GM23338 (cell line): Measurements from ENCODE around the gene UBL3. TPM values are rescaled to one million over a fixed set of nuclear protein-coding genes. Genes with fewer than 3 reads are reported as not detected.

Source experiments
- ATAC-seq: fragments of 200-7000 bp; cut with Tn5 transposase; 3 replicates; pipeline ENCODE4 v1.9.1; 2020
- DNase-seq: peaks from one replicate; pipeline ENCODE4 v3.0.0-alpha.2; 2015; ENCODE audit warnings: low spot score
- H2AFZ ChIP-seq: fragments of 200-600 bp; sonication (generic); 2 replicates; pipeline ENCODE4 v1.8.0; 2016; ENCODE audit warnings: antibody characterized with exemption, mild to moderate bottlenecking, moderate library complexity
- H3F3A ChIP-seq: fragments of 200-600 bp; sonication (generic); replicated peaks from 2 replicates; pipeline ENCODE4 v1.8.0; 2017; ENCODE audit warnings: antibody characterized with exemption, mixed run types, low read depth
- H3K27ac ChIP-seq: fragments of 200-600 bp; sonication (generic); 2 replicates; pipeline ENCODE4 v1.6.1; 2016; ENCODE audit warnings: low read depth
- H3K27me3 ChIP-seq: fragments of 200-600 bp; sonication (generic); 2 replicates; pipeline ENCODE4 v1.8.0; 2016; ENCODE audit warnings: mild to moderate bottlenecking, mixed run types, moderate library complexity; ENCODE audit not compliant: insufficient read depth
- H3K36me3 ChIP-seq: fragments of 200-600 bp; sonication (generic); 2 replicates; pipeline ENCODE4 v1.8.0; 2016; ENCODE audit warnings: mild to moderate bottlenecking; ENCODE audit not compliant: insufficient read depth
- H3K4me1 ChIP-seq: fragments of 200-600 bp; sonication (generic); 2 replicates; pipeline ENCODE4 v1.8.0; 2016; ENCODE audit warnings: mild to moderate bottlenecking, moderate library complexity; ENCODE audit not compliant: insufficient read depth
- H3K4me2 ChIP-seq: fragments of 200-600 bp; sonication (generic); 2 replicates; pipeline ENCODE4 v1.7.1; 2017; ENCODE audit warnings: mixed run types
- H3K4me3 ChIP-seq: fragments of 200-600 bp; sonication (generic); 2 replicates; pipeline ENCODE4 v1.6.1; 2016; ENCODE audit warnings: mixed run types
- H3K79me2 ChIP-seq: fragments of 200-600 bp; sonication (generic); replicated peaks from 2 replicates; pipeline ENCODE4 v1.8.0; 2017; ENCODE audit warnings: mild to moderate bottlenecking; ENCODE audit not compliant: insufficient read depth
- H3K9me2 ChIP-seq: fragments of 200-600 bp; sonication (generic); 2 replicates; pipeline ENCODE4 v1.8.0; 2017; ENCODE audit not compliant: insufficient read depth
- H4K20me1 ChIP-seq: fragments of 200-600 bp; sonication (generic); replicated peaks from 2 replicates; pipeline ENCODE4 v1.8.0; 2017; ENCODE audit warnings: mild to moderate bottlenecking; ENCODE audit not compliant: insufficient read depth
- H3K27ac Mint-ChIP-seq: 2 replicates; pipeline ENCODE4 v1.8.0; 2020; ENCODE audit warnings: inconsistent platforms, mild to moderate bottlenecking, moderate library complexity, mixed read lengths
- H3K27me3 Mint-ChIP-seq: 3 replicates; pipeline ENCODE4 v1.8.0; 2022; ENCODE audit warnings: low read depth, mild to moderate bottlenecking, moderate library complexity, mixed read lengths, inconsistent platforms; ENCODE audit not compliant: insufficient read depth, poor library complexity
- H3K36me3 Mint-ChIP-seq: 3 replicates; pipeline ENCODE4 v1.8.0; 2021; ENCODE audit warnings: low read depth, mild to moderate bottlenecking, inconsistent platforms, moderate library complexity, mixed read lengths
- H3K4me1 Mint-ChIP-seq: 3 replicates; pipeline ENCODE4 v1.8.0; 2020; ENCODE audit warnings: mild to moderate bottlenecking, inconsistent platforms, mixed read lengths
- H3K4me3 Mint-ChIP-seq: 3 replicates; pipeline ENCODE4 v1.8.0; 2021; ENCODE audit warnings: moderate library complexity, mild to moderate bottlenecking, inconsistent platforms, mixed read lengths
- H3K9me3 Mint-ChIP-seq: 3 replicates; pipeline ENCODE4 v1.8.0; 2020; ENCODE audit warnings: moderate library complexity, mild to moderate bottlenecking, inconsistent platforms, mixed read lengths
- EZH2 ChIP-seq: fragments of 200-600 bp; sonication (generic); IDR thresholded peaks from one replicate; pipeline ENCODE4 v1.8.0; 2017; ENCODE audit warnings: antibody characterized with exemption, mild to moderate bottlenecking, low read depth; ENCODE audit not compliant: unreplicated experiment
- EZH2phosphoT487 ChIP-seq: fragments of 200-600 bp; sonication (generic); IDR thresholded peaks from one replicate; pipeline ENCODE4 v1.8.1; 2018; ENCODE audit warnings: antibody characterized with exemption; ENCODE audit not compliant: unreplicated experiment
- JUNB ChIP-seq: IDR thresholded peaks from one replicate; pipeline ENCODE4 v1.6.1; 2016; ENCODE audit warnings: antibody characterized with exemption; ENCODE audit not compliant: unreplicated experiment
- POLR2AphosphoS5 ChIP-seq: IDR thresholded peaks from 2 replicates; pipeline ENCODE4 v1.6.1; 2016; ENCODE audit warnings: antibody characterized with exemption, low read depth
- STAT1 ChIP-seq: IDR thresholded peaks from one replicate; pipeline ENCODE4 v1.6.1; 2016; ENCODE audit warnings: antibody characterized with exemption; ENCODE audit not compliant: unreplicated experiment
- polyA plus RNA-seq: library from polyadenylated mRNA; unstranded; fragments of >200 nt; fragmentation: Nextera tagmentation; extraction: Ambion mirVana; gene quantifications from 2 replicates; pipeline ENCODE4 v1.2.1, GENCODE V29; 2016
- total RNA-seq: library from RNA; depleted of rRNA; stranded (reverse); fragments of >200 nt; shearing (Covaris generic); gene quantifications from 2 replicates; pipeline ENCODE4 v1.2.3, GENCODE V29; 2014
- TF ChIP-seq, protein P1 (sequence below): fragments of 250-450 bp; sonication (Bioruptor Pico); IDR thresholded peaks from 2 replicates; pipeline ENCODE4 v1.5.0; 2020; ENCODE audit warnings: mild to moderate bottlenecking, moderate library complexity
- TF ChIP-seq, protein P2 (sequence below): IDR thresholded peaks from 2 replicates; pipeline ENCODE4 v1.6.1; 2016; ENCODE audit warnings: antibody characterized with exemption
- TF ChIP-seq, protein P3 (sequence below), 2 experiments: fragments of 200-600 bp in 1 of 2; sonication (generic) in 1 of 2; conservative IDR thresholded peaks; 2 replicates each; pipeline versions ENCODE4 v1.5.1 to v1.6.1; 2016 to 2017; ENCODE audit warnings: antibody characterized with exemption in 2 of 2, low read depth in 2 of 2, mild to moderate bottlenecking in 2 of 2, moderate library complexity in 1 of 2

The UBL3 gene
- total and polyA plus RNA-seq, 2 experiments from 2014 or later = 9.7 to 21.1 TPM

DNA sequence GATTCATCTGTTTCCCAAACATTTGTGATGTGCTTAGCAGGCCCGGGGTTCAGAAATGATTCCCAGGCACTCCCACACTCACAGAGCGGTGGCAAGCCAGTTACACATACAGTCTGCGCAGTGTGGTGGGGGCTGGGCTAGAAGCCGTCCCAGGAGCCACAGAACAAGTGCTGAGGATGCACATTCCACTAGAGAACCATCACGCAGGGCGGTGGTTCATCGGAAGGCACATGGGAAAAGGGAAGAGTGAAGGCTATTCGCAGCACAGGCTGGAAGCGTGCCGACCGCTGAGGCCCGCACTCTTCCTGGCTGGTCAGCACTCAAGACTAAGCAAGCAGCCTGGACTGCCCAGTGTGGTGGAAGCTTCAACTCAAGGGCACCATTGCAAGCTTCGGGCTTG lies 128.7 kb downstream of the UBL3 start (continued):
- TF ChIP-seq, protein P1, sequence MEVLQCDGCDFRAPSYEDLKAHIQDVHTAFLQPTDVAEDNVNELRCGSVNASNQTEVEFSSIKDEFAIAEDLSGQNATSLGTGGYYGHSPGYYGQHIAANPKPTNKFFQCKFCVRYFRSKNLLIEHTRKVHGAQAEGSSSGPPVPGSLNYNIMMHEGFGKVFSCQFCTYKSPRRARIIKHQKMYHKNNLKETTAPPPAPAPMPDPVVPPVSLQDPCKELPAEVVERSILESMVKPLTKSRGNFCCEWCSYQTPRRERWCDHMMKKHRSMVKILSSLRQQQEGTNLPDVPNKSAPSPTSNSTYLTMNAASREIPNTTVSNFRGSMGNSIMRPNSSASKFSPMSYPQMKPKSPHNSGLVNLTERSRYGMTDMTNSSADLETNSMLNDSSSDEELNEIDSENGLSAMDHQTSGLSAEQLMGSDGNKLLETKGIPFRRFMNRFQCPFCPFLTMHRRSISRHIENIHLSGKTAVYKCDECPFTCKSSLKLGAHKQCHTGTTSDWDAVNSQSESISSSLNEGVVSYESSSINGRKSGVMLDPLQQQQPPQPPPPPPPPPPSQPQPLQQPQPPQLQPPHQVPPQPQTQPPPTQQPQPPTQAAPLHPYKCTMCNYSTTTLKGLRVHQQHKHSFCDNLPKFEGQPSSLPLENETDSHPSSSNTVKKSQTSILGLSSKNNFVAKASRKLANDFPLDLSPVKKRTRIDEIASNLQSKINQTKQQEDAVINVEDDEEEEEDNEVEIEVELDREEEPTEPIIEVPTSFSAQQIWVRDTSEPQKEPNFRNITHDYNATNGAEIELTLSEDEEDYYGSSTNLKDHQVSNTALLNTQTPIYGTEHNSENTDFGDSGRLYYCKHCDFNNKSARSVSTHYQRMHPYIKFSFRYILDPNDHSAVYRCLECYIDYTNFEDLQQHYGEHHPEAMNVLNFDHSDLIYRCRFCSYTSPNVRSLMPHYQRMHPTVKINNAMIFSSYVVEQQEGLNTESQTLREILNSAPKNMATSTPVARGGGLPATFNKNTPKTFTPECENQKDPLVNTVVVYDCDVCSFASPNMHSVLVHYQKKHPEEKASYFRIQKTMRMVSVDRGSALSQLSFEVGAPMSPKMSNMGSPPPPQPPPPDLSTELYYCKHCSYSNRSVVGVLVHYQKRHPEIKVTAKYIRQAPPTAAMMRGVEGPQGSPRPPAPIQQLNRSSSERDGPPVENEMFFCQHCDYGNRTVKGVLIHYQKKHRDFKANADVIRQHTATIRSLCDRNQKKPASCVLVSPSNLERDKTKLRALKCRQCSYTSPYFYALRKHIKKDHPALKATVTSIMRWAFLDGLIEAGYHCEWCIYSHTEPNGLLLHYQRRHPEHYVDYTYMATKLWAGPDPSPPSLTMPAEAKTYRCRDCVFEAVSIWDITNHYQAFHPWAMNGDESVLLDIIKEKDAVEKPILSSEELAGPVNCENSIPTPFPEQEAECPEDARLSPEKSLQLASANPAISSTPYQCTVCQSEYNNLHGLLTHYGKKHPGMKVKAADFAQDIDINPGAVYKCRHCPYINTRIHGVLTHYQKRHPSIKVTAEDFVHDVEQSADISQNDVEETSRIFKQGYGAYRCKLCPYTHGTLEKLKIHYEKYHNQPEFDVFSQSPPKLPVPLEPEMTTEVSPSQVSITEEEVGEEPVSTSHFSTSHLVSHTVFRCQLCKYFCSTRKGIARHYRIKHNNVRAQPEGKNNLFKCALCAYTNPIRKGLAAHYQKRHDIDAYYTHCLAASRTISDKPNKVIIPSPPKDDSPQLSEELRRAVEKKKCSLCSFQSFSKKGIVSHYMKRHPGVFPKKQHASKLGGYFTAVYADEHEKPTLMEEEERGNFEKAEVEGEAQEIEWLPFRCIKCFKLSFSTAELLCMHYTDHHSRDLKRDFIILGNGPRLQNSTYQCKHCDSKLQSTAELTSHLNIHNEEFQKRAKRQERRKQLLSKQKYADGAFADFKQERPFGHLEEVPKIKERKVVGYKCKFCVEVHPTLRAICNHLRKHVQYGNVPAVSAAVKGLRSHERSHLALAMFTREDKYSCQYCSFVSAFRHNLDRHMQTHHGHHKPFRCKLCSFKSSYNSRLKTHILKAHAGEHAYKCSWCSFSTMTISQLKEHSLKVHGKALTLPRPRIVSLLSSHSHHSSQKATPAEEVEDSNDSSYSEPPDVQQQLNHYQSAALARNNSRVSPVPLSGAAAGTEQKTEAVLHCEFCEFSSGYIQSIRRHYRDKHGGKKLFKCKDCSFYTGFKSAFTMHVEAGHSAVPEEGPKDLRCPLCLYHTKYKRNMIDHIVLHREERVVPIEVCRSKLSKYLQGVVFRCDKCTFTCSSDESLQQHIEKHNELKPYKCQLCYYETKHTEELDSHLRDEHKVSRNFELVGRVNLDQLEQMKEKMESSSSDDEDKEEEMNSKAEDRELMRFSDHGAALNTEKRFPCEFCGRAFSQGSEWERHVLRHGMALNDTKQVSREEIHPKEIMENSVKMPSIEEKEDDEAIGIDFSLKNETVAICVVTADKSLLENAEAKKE = no peak
- TF ChIP-seq, protein P2, sequence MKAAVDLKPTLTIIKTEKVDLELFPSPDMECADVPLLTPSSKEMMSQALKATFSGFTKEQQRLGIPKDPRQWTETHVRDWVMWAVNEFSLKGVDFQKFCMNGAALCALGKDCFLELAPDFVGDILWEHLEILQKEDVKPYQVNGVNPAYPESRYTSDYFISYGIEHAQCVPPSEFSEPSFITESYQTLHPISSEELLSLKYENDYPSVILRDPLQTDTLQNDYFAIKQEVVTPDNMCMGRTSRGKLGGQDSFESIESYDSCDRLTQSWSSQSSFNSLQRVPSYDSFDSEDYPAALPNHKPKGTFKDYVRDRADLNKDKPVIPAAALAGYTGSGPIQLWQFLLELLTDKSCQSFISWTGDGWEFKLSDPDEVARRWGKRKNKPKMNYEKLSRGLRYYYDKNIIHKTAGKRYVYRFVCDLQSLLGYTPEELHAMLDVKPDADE = no peak
- TF ChIP-seq, protein P3, sequence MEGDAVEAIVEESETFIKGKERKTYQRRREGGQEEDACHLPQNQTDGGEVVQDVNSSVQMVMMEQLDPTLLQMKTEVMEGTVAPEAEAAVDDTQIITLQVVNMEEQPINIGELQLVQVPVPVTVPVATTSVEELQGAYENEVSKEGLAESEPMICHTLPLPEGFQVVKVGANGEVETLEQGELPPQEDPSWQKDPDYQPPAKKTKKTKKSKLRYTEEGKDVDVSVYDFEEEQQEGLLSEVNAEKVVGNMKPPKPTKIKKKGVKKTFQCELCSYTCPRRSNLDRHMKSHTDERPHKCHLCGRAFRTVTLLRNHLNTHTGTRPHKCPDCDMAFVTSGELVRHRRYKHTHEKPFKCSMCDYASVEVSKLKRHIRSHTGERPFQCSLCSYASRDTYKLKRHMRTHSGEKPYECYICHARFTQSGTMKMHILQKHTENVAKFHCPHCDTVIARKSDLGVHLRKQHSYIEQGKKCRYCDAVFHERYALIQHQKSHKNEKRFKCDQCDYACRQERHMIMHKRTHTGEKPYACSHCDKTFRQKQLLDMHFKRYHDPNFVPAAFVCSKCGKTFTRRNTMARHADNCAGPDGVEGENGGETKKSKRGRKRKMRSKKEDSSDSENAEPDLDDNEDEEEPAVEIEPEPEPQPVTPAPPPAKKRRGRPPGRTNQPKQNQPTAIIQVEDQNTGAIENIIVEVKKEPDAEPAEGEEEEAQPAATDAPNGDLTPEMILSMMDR (conservative IDR thresholded peaks at IDR 0.05; ENCODE audit: low read depth in 2 of 2) = no peak

DNA sequence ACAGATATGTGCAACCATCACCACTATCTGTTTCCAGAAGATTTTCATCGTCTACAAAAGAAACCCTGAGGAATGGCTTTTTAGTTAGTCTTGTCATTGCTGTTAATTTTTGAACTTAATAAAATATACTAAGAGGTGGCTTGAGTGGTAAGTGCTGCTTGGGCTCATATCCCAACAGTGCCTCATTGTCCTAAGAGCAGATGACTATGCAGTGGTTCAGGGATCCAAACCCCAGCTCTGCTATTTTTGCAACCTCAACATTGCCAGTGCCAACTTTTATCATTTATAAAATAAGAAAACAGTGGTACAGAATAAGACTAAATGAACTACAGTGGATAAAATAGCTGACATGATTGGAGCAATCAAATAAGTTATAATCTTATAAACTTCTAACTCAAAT lies 131.7 kb downstream of the UBL3 start:
- Mint-ChIP-seq H3K4me1 (peaks cover 19% of the 10 kb centered on the region), H3K27me3 (peaks cover 2% of the 10 kb centered on the region), H3K4me3 (no peak overlapping the region), H3K36me3 (no peaks in the 10 kb centered on the region), H3K9me3 (peaks cover 3% of the 10 kb centered on the region; the same call in 1 of the 3 replicates), H3K27ac (no peak overlapping the region)
- no peak overlapping the region for H2AFZ ChIP-seq
- H3K4me2 ChIP-seq = no peak overlapping the region
- no peaks in the 10 kb centered on the region for H3F3A ChIP-seq
- TF ChIP-seq EZH2 (no peak), POLR2AphosphoS5 (no peak), JUNB (no peak), STAT1 (no peak), EZH2phosphoT487 (no peak)
- TF ChIP-seq, protein P3 (conservative IDR thresholded peaks at IDR 0.05; ENCODE audit: low read depth in 2 of 2) = no peak
- DNase-seq (no peak), ATAC-seq (no peak)
- no peaks in the 10 kb centered on the region for H3K27me3 ChIP-seq
- H3K4me1 ChIP-seq = no peaks in the 10 kb centered on the region
- no peaks in the 10 kb centered on the region for H3K79me2 ChIP-seq
- no peaks in the 10 kb centered on the region for H4K20me1 ChIP-seq
- no peaks in the 10 kb centered on the region for H3K9me2 ChIP-seq
- no peaks in the 10 kb centered on the region for H3K36me3 ChIP-seq
- no peak overlapping the region for H3K4me3 ChIP-seq
- no peak overlapping the region for H3K27ac ChIP-seq
